SU-DHL-6 (cell line): ENCODE results near the gene CREB5.

Experiments
- H2AFZ ChIP-seq: fragments of 200-600 bp; sonication (generic); 2 replicates; pipeline ENCODE4 v1.6.1; 2014; ENCODE audit warnings: low read depth, mild to moderate bottlenecking, moderate library complexity, mixed read lengths, antibody characterized with exemption, low read length; ENCODE audit not compliant: severe bottlenecking
- H3F3A ChIP-seq: fragments of 200-600 bp; shearing (Covaris generic); 2 replicates; pipeline ENCODE4 v1.6.0; 2016; ENCODE audit warnings: antibody characterized with exemption, mild to moderate bottlenecking; ENCODE audit not compliant: insufficient read depth
- H3K27ac ChIP-seq: fragments of 200-600 bp; sonication (generic); 2 replicates; pipeline ENCODE4 v1.5.1; 2016; ENCODE audit warnings: low read depth, mild to moderate bottlenecking, low read length, moderate library complexity, mixed read lengths
- H3K27me3 ChIP-seq: fragments of 200-600 bp; sonication (generic), shearing (Covaris generic); 2 replicates; pipeline ENCODE4 v1.6.0; 2014; ENCODE audit warnings: mild to moderate bottlenecking, low read length
- H3K36me3 ChIP-seq: fragments of 200-600 bp; sonication (generic); 2 replicates; pipeline ENCODE4 v1.6.1; 2014; ENCODE audit warnings: mild to moderate bottlenecking, low read length, mixed read lengths
- H3K4me2 ChIP-seq: fragments of 300-600, 200-600 bp; shearing (Covaris generic), sonication (generic); 2 replicates; pipeline ENCODE4 v1.6.0; 2014; ENCODE audit warnings: low read length, low read depth, mild to moderate bottlenecking; ENCODE audit not compliant: poor library complexity, severe bottlenecking
- H3K4me3 ChIP-seq: fragments of 200-600 bp; sonication (generic); 2 replicates; pipeline ENCODE4 v1.5.1; 2014; ENCODE audit warnings: antibody characterized with exemption, low read length, mild to moderate bottlenecking, mixed read lengths; ENCODE audit not compliant: insufficient read depth, poor library complexity, severe bottlenecking
- H3K79me2 ChIP-seq: fragments of 200-600 bp; sonication (generic); 2 replicates; pipeline ENCODE4 v1.6.1; 2014; ENCODE audit warnings: mild to moderate bottlenecking, low read length, moderate library complexity; ENCODE audit not compliant: insufficient read depth
- H3K9ac ChIP-seq: fragments of 200-600 bp; sonication (generic); 2 replicates; pipeline ENCODE4 v1.7.0; 2014; ENCODE audit warnings: mild to moderate bottlenecking, low read length
- H3K9me2 ChIP-seq: fragments of 200-600 bp; sonication (generic); replicated peaks from 2 replicates; pipeline ENCODE4 v1.6.1; 2014; ENCODE audit warnings: low read length; ENCODE audit not compliant: insufficient read depth
- H3K9me3 ChIP-seq: fragments of 200-600 bp; sonication (generic); 2 replicates; pipeline ENCODE4 v1.6.1; 2014; ENCODE audit warnings: low read length, mixed read lengths; ENCODE audit not compliant: insufficient read depth
- H4K20me1 ChIP-seq: fragments of 200-600 bp; sonication (generic); 2 replicates; pipeline ENCODE4 v1.6.1; 2014; ENCODE audit warnings: low read depth, mild to moderate bottlenecking, antibody characterized with exemption, low read length, moderate library complexity, mixed read lengths
- EZH2phosphoT487 ChIP-seq: fragments of 200-600 bp; sonication (generic), shearing (Covaris generic); conservative IDR thresholded peaks from 2 replicates; pipeline ENCODE4 v1.6.1; 2018; ENCODE audit warnings: mild to moderate bottlenecking, antibody characterized with exemption, low read length, moderate library complexity, mixed read lengths
- TF ChIP-seq, protein P1 (sequence below): fragments of 200-600 bp; sonication (generic); IDR thresholded peaks from one replicate; pipeline ENCODE4 v1.5.1; 2017; ENCODE audit warnings: antibody characterized with exemption, mild to moderate bottlenecking, low read length, moderate library complexity; ENCODE audit not compliant: insufficient read depth, poor library complexity, severe bottlenecking

Gene CREB5

GRCh38 chr7:28488061-28488791, 75.9 kb downstream of the CREB5 start:
- Histone ChIP-seq H3K4me3 (no peak overlapping the region), H3K4me2 (no peak overlapping the region), H3K27me3 (no peaks in the 10 kb centered on the region), H3F3A (no peaks in the 10 kb centered on the region), H2AFZ (no peak overlapping the region), H3K9ac (no peak overlapping the region), H4K20me1 (no peaks in the 10 kb centered on the region), H3K79me2 (no peaks in the 10 kb centered on the region), H3K36me3 (no peaks in the 10 kb centered on the region), H3K9me3 (no peaks in the 10 kb centered on the region), H3K9me2 (no peaks in the 10 kb centered on the region), H3K27ac (no peak overlapping the region)
- TF ChIP-seq EZH2phosphoT487 = no peak

- Histone ChIP-seq H4K20me1 (no peaks in the 10 kb centered on the region), H3K9me2 (no peaks in the 10 kb centered on the region), H3K79me2 (no peaks in the 10 kb centered on the region), H3K36me3 (no peaks in the 10 kb centered on the region), H3K9me3 (no peaks in the 10 kb centered on the region), H3K9ac (no peak overlapping the region), H3F3A (no peaks in the 10 kb centered on the region), H3K4me2 (no peak overlapping the region), H2AFZ (no peak overlapping the region), H3K27ac (no peak overlapping the region), H3K27me3 (no peaks in the 10 kb centered on the region), H3K4me3 (no peak overlapping the region)
- no peak for TF ChIP-seq EZH2phosphoT487
- TF ChIP-seq, protein P1, sequence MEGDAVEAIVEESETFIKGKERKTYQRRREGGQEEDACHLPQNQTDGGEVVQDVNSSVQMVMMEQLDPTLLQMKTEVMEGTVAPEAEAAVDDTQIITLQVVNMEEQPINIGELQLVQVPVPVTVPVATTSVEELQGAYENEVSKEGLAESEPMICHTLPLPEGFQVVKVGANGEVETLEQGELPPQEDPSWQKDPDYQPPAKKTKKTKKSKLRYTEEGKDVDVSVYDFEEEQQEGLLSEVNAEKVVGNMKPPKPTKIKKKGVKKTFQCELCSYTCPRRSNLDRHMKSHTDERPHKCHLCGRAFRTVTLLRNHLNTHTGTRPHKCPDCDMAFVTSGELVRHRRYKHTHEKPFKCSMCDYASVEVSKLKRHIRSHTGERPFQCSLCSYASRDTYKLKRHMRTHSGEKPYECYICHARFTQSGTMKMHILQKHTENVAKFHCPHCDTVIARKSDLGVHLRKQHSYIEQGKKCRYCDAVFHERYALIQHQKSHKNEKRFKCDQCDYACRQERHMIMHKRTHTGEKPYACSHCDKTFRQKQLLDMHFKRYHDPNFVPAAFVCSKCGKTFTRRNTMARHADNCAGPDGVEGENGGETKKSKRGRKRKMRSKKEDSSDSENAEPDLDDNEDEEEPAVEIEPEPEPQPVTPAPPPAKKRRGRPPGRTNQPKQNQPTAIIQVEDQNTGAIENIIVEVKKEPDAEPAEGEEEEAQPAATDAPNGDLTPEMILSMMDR = no peak
Measured at GRCh38 chr7:28490831-28491230, 78.5 kb downstream of the CREB5 start.

GRCh38 chr7:28493477-28493876, 81.2 kb downstream of the CREB5 start:
- H3K36me3 ChIP-seq = no peaks in the 10 kb centered on the region
- H4K20me1 ChIP-seq = no peaks in the 10 kb centered on the region
- no peaks in the 10 kb centered on the region for H3F3A ChIP-seq
- H3K9me3 ChIP-seq = no peaks in the 10 kb centered on the region
- no peak overlapping the region for H3K27ac ChIP-seq
- H2AFZ ChIP-seq = no peak overlapping the region
- no peak overlapping the region for H3K4me3 ChIP-seq
- no peak overlapping the region for H3K4me2 ChIP-seq
- no peak overlapping the region for H3K9ac ChIP-seq
- H3K27me3 ChIP-seq = no peaks in the 10 kb centered on the region
- no peaks in the 10 kb centered on the region for H3K79me2 ChIP-seq
- H3K9me2 ChIP-seq = no peaks in the 10 kb centered on the region
- no peak for TF ChIP-seq EZH2phosphoT487
- TF ChIP-seq, protein P1 = no peak

DNA sequence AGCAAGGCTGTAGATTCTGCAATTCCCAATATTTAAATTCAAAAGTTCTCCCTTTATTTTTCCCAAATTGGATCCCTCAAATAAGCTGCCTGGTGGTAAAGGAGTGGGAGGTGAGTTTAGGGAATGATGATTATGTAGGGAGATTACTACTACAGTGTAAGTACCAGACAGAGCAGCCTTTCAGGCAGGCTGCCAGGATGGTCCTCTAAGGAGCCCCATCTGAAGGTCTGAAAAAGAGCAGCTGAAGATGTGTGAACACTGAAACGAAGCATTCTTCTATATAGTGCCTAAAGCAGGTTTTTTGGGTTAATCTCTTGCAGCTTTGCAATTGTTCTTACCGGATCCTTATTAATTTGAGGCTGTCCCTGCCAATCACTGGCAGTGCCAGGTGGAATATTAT, 84.7 kb downstream of the CREB5 start:
- no peaks in the 10 kb centered on the region for H3K36me3 ChIP-seq
- H3K9me3 ChIP-seq = no peaks in the 10 kb centered on the region
- H3K4me3 ChIP-seq = no peak overlapping the region
- H3K27ac ChIP-seq = no peak overlapping the region
- TF ChIP-seq EZH2phosphoT487 = no peak
- TF ChIP-seq, protein P1 = no peak
- H3F3A ChIP-seq = no peaks in the 10 kb centered on the region
- H2AFZ ChIP-seq = no peak overlapping the region
- H3K9me2 ChIP-seq = no peaks in the 10 kb centered on the region
- no peak overlapping the region for H3K4me2 ChIP-seq
- H3K9ac ChIP-seq = no peak overlapping the region
- H3K79me2 ChIP-seq = no peaks in the 10 kb centered on the region
- no peaks in the 10 kb centered on the region for H3K27me3 ChIP-seq
- no peaks in the 10 kb centered on the region for H4K20me1 ChIP-seq
